OCI-LY7 (cell line): ENCODE data around the gene TLR9. TPM values are rescaled to one million over a fixed set of nuclear protein-coding genes. Genes with fewer than 3 reads are reported as not detected.

Source experiments
- BruUV-seq: library from RNA; stranded (reverse); fragments of 400-500 nt; replicated peaks from 2 replicates; lab custom pipeline; 2021; lab: Mats Ljungman, UMichigan
- CTCF ChIA-PET: fragments of 300-600 bp; sonication (Branson Sonifier 250); formaldehyde crosslinking; loops from one replicate; lab custom pipeline; 2022; ENCODE audit warnings: antibody characterized with exemption; ENCODE audit not compliant: unreplicated experiment; lab: Charles Lee
- POLR2A ChIA-PET: fragments of 300-600 bp; sonication (Branson Sonifier 250); formaldehyde crosslinking; loops from one replicate; lab custom pipeline; 2022; ENCODE audit warnings: antibody characterized with exemption; lab: Charles Lee
- DNase-seq: peaks from one replicate; pipeline ENCODE4 v3.0.0-alpha.2; 2015; ENCODE audit warnings: low spot score
- H2AFZ ChIP-seq: fragments of 200-600 bp; sonication (generic), shearing (Covaris generic); 2 replicates; pipeline ENCODE4 v1.6.1; 2014; ENCODE audit warnings: mild to moderate bottlenecking, antibody characterized with exemption, low read length, moderate library complexity
- H3K27ac ChIP-seq: fragments of 200-600 bp; sonication (generic); 2 replicates; pipeline ENCODE4 v1.5.1; 2014; ENCODE audit warnings: mixed run types, low read depth, mild to moderate bottlenecking, moderate library complexity, low read length, inconsistent platforms; ENCODE audit not compliant: poor library complexity, severe bottlenecking
- H3K36me3 ChIP-seq: fragments of 200-600 bp; sonication (generic); 2 replicates; pipeline ENCODE4 v1.6.1; 2014; ENCODE audit warnings: mild to moderate bottlenecking, antibody characterized with exemption, low read length, moderate library complexity, mixed read lengths; ENCODE audit not compliant: insufficient read depth
- H3K4me1 ChIP-seq: fragments of 200-600 bp; sonication (generic); 2 replicates; pipeline ENCODE4 v1.5.1; 2014; ENCODE audit warnings: mild to moderate bottlenecking, low read length; ENCODE audit not compliant: insufficient read depth, poor library complexity, severe bottlenecking
- H3K4me2 ChIP-seq: fragments of 200-600 bp; sonication (generic); 2 replicates; pipeline ENCODE4 v1.6.1; 2014; ENCODE audit warnings: mild to moderate bottlenecking, low read length
- H3K4me3 ChIP-seq: fragments of 200-600 bp; sonication (generic); 2 replicates; pipeline ENCODE4 v1.5.1; 2014; ENCODE audit warnings: mild to moderate bottlenecking, low read depth, low read length; ENCODE audit not compliant: poor library complexity, severe bottlenecking
- H3K79me2 ChIP-seq: fragments of 200-600 bp; sonication (generic); 2 replicates; pipeline ENCODE4 v1.6.1; 2016; ENCODE audit warnings: low read depth, mild to moderate bottlenecking, low read length, moderate library complexity, mixed read lengths; ENCODE audit not compliant: insufficient read depth
- H3K9me2 ChIP-seq: fragments of 200-600 bp; sonication (generic); 2 replicates; pipeline ENCODE4 v1.6.1; 2016; ENCODE audit warnings: mild to moderate bottlenecking, low read length, mixed read lengths; ENCODE audit not compliant: insufficient read depth
- H3K9me3 ChIP-seq: fragments of 200-600 bp; sonication (generic); 2 replicates; pipeline ENCODE4 v1.6.1; 2014; ENCODE audit warnings: mild to moderate bottlenecking, mixed run types, low read length, mixed read lengths
- H4K20me1 ChIP-seq: fragments of 200-600 bp; sonication (generic); 2 replicates; pipeline ENCODE4 v1.6.1; 2014; ENCODE audit warnings: mild to moderate bottlenecking, antibody characterized with exemption, low read length, moderate library complexity, mixed read lengths; ENCODE audit not compliant: insufficient read depth
- EZH2phosphoT487 ChIP-seq: fragments of 200-600 bp; sonication (generic); IDR thresholded peaks from 2 replicates; pipeline ENCODE4 v1.6.1; 2018; ENCODE audit warnings: low read depth, borderline replicate concordance, mild to moderate bottlenecking, mixed run types, antibody characterized with exemption, low read length, moderate library complexity, mixed read lengths
- intact Hi-C: fragments of 100-400 bp; cut with micrococcal nuclease; formaldehyde crosslinking; loops from one replicate; pipeline ENCODE4 v1.10.0; 2022; ENCODE audit not compliant: unreplicated experiment
- total RNA-seq, 2 experiments: library from RNA; depleted of rRNA in 1 of 2; stranded (reverse); fragments of >200 nt in 1 of 2; shearing (Covaris generic) in 1 of 2; gene quantifications; 2 replicates each; pipeline ENCODE4 v1.2.3, GENCODE V29; 2014 to 2022
- TF ChIP-seq, protein P1 (sequence below): fragments of 200-600 bp; sonication (generic); conservative IDR thresholded peaks from 2 replicates; pipeline ENCODE4 v1.5.1; 2014; ENCODE audit warnings: mild to moderate bottlenecking, antibody characterized with exemption, low read length, moderate library complexity, mixed read lengths

Gene TLR9
- total RNA-seq, 2 experiments from 2014 or later = 1.7 to 9.0 TPM

DNA sequence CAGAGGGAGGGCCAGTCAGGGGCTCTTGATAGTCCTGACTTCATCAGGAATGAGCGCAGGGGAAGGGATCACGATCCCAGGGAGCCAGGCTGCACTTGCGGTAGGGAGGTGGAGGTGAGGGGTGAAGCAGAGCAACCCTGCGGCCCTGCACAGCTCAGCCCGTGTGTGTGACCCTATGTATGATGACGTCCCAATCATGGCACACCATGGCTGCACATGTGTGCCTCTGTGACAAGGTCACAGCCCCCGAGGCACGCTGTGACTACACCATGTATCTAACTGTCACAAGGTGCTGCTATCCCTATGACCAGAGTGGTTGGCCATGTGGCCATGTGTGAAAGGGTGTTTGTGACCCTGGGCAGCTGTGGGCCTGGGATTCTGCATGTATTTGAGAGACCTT, 40.8 kb downstream of the TLR9 start:
- no peak for DNase-seq
- Histone ChIP-seq H3K9me2 (no peaks in the 10 kb centered on the region), H3K36me3 (no peaks in the 10 kb centered on the region), H3K4me3 (no peak overlapping the region), H3K4me2 (no peak overlapping the region), H3K9me3 (no peaks in the 10 kb centered on the region), H4K20me1 (no peaks in the 10 kb centered on the region), H2AFZ (no peak overlapping the region), H3K27ac (no peak overlapping the region), H3K4me1 (peaks cover 7% of the 10 kb centered on the region), H3K79me2 (no peaks in the 10 kb centered on the region)
- BruUV-seq = no TSS peak
- intact Hi-C loops = no loop called here
- ChIA-PET POLR2A (interaction anchor here (0.6 kb wide), 1 partner anchor 190 kb away, joined by 3 read pairs; no protein-coding TSS in a partner anchor), CTCF (no interaction called here)
- TF ChIP-seq, protein P1, sequence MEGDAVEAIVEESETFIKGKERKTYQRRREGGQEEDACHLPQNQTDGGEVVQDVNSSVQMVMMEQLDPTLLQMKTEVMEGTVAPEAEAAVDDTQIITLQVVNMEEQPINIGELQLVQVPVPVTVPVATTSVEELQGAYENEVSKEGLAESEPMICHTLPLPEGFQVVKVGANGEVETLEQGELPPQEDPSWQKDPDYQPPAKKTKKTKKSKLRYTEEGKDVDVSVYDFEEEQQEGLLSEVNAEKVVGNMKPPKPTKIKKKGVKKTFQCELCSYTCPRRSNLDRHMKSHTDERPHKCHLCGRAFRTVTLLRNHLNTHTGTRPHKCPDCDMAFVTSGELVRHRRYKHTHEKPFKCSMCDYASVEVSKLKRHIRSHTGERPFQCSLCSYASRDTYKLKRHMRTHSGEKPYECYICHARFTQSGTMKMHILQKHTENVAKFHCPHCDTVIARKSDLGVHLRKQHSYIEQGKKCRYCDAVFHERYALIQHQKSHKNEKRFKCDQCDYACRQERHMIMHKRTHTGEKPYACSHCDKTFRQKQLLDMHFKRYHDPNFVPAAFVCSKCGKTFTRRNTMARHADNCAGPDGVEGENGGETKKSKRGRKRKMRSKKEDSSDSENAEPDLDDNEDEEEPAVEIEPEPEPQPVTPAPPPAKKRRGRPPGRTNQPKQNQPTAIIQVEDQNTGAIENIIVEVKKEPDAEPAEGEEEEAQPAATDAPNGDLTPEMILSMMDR = no peak
- TF ChIP-seq EZH2phosphoT487 = no peak

DNA sequence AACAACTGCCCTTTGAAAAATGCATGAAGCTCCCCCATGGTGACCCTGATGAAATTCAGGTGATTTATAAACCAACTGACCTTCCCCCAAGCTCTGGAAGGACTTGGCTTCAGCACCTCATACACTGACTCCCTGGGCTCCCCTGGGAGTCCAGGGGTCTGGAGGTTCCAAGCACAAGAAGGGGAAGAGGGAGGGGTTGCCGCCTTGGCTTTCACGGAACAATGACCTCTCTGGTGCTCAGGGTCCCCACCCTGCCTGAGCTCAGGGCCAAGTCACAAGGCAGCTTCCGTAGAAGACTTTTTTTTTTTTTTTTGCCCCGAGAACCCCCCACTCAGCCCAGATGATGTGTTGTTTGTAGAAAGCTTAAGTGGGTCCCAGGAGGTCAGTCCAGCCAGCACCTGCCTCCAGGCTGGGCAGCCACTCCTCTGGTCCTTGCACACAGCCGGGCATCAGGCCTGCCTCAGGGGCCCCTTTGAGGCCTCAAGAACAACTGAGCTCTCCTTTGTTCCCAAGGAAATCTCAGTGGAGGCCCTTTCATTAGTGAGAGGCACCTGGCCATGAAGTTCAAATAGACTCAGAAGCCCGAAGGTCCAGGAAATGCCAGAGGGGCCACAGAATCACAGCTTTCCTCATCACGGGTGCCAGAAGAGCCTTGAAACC, 41.5 kb downstream of the TLR9 start:
- Histone ChIP-seq H3K36me3 (no peaks in the 10 kb centered on the region), H3K4me3 (no peak overlapping the region), H3K4me2 (no peak overlapping the region), H3K4me1 (peaks cover 7% of the 10 kb centered on the region), H3K9me2 (no peaks in the 10 kb centered on the region), H3K9me3 (no peaks in the 10 kb centered on the region), H3K27ac (no peak overlapping the region), H4K20me1 (no peaks in the 10 kb centered on the region), H2AFZ (no peak overlapping the region), H3K79me2 (no peaks in the 10 kb centered on the region)
- no TSS peak for BruUV-seq
- CTCF ChIA-PET = interaction anchor here (0.6 kb wide), 2 partner anchors 177 to 1833 kb away, joined by 3 to 5 read pairs; no protein-coding TSS in a partner anchor
- TF ChIP-seq EZH2phosphoT487 = no peak
- TF ChIP-seq, protein P1 = no peak
- POLR2A ChIA-PET = interaction anchor here (0.6 kb wide), 3 partner anchors 16 to 189 kb away, joined by 3 to 5 read pairs (median 4); partner anchors contain the start of gene POC1A
- intact Hi-C loops = no loop called here
- no peak for DNase-seq

DNA sequence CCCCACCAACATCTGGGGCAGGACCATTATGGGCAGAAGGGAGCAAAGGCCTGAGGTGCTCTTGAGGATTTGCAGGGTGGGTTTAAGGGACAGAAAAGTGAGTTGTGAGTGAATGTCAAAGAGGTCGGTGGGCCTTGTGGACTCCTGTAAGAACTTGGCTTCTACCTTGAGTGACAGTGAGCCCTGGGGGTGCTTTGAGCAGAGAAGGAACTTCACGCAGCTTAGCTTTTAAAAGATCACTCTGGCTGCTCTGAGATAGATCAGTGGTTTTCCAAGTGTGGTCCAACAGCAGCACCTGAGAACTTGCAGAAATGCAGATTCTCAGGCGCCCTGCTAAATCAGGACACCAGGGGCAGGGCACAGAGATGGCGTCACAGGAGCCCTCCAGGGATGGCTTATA, 42.8 kb downstream of the TLR9 start:
- Histone ChIP-seq H3K79me2 (no peaks in the 10 kb centered on the region), H3K9me2 (no peaks in the 10 kb centered on the region), H4K20me1 (no peaks in the 10 kb centered on the region), H3K36me3 (no peaks in the 10 kb centered on the region), H3K27ac (no peak overlapping the region), H3K9me3 (no peaks in the 10 kb centered on the region), H3K4me3 (no peak overlapping the region), H2AFZ (no peak overlapping the region), H3K4me1 (peaks cover 7% of the 10 kb centered on the region), H3K4me2 (no peak overlapping the region)
- no TSS peak for BruUV-seq
- ChIA-PET CTCF (no interaction called here), POLR2A (interaction anchor here (0.6 kb wide), 1 partner anchor 237 kb away, joined by 4 read pairs; no protein-coding TSS in a partner anchor)
- TF ChIP-seq, protein P1 = no peak
- no peak for TF ChIP-seq EZH2phosphoT487
- DNase-seq = no peak
- intact Hi-C loops = no loop called here
